Measurements from ENCODE around the gene COX5A. TPM values are rescaled to one million over a fixed set of nuclear protein-coding genes. Genes with fewer than 3 reads are reported as not detected.
"Not testable (repeated sequence)": the region's sequence is repeated elsewhere in the genome, so short reads cannot be mapped to it uniquely, and the experiment has no call there.

Gene COX5A
- total RNA-seq, 6 experiments from 2014 or later: 130 to 169 (median 141) TPM

DNA sequence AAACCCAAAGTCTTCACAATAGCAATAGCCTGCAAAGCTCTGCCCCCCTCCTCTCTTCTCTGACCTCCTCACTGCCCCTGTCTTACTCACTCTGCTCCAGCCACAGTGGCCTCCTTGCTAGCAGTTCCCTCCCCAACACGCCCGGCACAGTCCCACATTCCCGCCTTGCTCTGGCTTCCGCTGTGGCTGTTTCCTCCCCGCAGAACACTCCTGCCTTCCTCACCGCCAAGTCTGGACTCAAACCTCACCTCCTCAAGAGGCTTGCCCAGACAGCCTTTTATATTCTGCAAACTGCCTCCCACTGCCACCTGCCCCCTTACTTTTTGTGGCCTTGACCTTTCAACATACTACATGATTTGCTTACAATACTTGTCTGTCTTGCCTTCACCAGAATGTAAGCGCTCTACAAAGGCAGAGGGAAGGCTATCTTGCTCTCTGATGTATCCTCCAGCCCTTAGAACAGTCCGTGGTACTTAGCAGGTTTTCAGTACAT lies 48.4 kb downstream of the COX5A start:
- no peak for TF ChIP-seq POLR2A (IDR thresholded peaks at IDR 0.05)
- TF ChIP-seq, protein P1, sequence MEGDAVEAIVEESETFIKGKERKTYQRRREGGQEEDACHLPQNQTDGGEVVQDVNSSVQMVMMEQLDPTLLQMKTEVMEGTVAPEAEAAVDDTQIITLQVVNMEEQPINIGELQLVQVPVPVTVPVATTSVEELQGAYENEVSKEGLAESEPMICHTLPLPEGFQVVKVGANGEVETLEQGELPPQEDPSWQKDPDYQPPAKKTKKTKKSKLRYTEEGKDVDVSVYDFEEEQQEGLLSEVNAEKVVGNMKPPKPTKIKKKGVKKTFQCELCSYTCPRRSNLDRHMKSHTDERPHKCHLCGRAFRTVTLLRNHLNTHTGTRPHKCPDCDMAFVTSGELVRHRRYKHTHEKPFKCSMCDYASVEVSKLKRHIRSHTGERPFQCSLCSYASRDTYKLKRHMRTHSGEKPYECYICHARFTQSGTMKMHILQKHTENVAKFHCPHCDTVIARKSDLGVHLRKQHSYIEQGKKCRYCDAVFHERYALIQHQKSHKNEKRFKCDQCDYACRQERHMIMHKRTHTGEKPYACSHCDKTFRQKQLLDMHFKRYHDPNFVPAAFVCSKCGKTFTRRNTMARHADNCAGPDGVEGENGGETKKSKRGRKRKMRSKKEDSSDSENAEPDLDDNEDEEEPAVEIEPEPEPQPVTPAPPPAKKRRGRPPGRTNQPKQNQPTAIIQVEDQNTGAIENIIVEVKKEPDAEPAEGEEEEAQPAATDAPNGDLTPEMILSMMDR (IDR thresholded peaks at IDR 0.05): no peak
- peak in 1 of 3 donors; percentile 49 for DNase-seq
- Histone ChIP-seq H3K27me3 (no peaks in the 10 kb centered on the region), H3K9me3 (no peaks in the 10 kb centered on the region), H3K27ac (peak overlapping the region; percentile 50 to 90 (median 74)), H3K4me1 (peaks cover 0 to 29% (median 8%) of the 10 kb centered on the region in 4 donors), H3K36me3 (no peaks in the 10 kb centered on the region), H3K4me3 (peak overlapping the region; percentile 94 to 99 (median 97))
- ATAC-seq: peak in 3 of 4 donors; percentile 6 to 28 (median 16)
- intact Hi-C loops (cut with DNase I): no loop called here
- 42% methylated on average over 8 of the region's 8 CpGs for WGBS (ENCODE audit: insufficient coverage, low coverage, low lambda C conversion rate, missing lambda C conversion rate)

DNA sequence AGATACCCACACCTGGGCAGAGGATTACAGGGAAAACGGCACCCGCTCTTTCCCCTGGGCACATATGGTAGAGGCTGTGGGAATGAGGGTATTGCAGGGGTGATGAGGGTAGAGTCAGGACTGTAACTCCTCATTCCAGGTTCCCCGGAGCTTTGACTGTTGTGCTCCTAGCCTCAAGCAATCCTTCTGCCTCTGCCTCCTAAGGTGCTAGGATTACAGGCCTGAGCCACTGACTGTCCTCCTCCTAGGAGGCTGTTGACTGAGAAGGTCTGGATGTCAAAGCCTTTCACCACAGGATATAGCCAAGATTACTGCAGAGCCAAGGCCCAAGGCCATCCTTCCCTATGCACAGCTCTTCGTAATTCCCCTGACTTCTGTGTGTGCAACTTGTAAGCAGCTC lies 49.2 kb downstream of the COX5A start:
- Histone ChIP-seq H3K4me3 (no peak overlapping the region), H3K9me3 (no peaks in the 10 kb centered on the region), H3K4me1 (peaks cover 0 to 29% (median 8%) of the 10 kb centered on the region in 4 donors), H3K36me3 (no peaks in the 10 kb centered on the region), H3K27ac (no peak overlapping the region), H3K27me3 (no peaks in the 10 kb centered on the region)
- TF ChIP-seq, protein P1 (IDR thresholded peaks at IDR 0.05): no peak
- no peak for TF ChIP-seq POLR2A (IDR thresholded peaks at IDR 0.05)
- ATAC-seq (no peak), DNase-seq (no peak)
- 83% methylated on average over 1 of the region's 4 CpGs for WGBS (ENCODE audit: insufficient coverage, low coverage, low lambda C conversion rate, missing lambda C conversion rate)
- intact Hi-C loops (cut with DNase I): no loop called here

DNA sequence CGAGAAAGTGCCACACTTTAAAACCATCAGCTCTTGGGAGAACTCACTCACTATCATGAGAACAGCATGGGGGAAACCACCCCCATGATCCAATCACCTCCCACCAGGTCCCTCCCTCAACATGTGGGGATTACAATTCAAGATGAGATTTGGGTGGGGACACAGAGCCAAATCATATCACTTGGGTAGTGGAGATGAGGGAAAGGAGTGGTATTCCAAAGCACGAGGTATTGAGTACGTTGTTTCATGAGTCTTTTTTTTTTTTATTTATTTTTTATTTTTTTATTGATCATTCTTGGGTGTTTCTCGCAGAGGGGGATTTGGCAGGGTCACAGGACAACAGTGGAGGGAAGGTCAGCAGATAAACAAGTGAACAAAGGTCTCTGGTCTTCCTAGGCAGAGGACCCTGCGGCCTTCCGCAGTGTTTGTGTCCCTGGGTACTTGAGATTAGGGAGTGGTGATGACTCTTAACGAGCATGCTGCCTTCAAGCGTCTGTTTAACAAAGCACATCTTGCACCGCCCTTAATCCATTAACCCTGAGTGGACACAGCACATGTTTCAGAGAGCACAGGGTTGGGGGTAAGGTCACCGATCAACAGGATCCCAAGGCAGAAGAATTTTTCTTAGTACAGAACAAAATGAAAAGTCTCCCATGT lies 50.2 kb downstream of the COX5A start:
- DNase-seq; H3K27ac ChIP-seq; H3K36me3 ChIP-seq; ATAC-seq; H3K9me3 ChIP-seq; H3K27me3 ChIP-seq; H3K4me3 ChIP-seq; intact Hi-C loops (cut with DNase I): not testable (repeated sequence)
- peaks cover 0 to 23% (median 8%) of the 10 kb centered on the region in 4 donors for H3K4me1 ChIP-seq
- WGBS (ENCODE audit: insufficient coverage, low coverage, low lambda C conversion rate, missing lambda C conversion rate): 72% methylated on average over 4 of the region's 10 CpGs

DNA sequence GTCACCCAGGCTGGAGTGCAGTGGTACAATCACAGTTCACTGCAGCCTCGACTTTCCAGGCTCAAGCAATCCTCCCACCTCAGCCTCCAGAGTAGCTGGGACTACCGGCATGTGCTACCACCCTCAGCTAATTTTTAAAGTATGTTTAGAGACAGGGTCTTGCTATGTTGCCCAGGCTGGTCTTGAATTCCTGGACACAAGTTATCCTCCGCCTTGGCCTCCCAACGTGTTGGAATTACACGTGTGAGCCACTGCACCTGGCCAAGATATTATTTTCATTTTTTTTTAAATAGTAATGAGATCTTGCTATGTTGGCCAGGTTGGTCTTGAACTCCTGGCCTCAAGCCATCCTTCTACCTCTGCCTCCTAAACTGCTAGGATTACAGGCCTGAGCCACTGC lies 52.4 kb downstream of the COX5A start:
- H3K4me1 ChIP-seq: peaks cover 0 to under 1% (median under 1%) of the 10 kb centered on the region in 4 donors
- WGBS (ENCODE audit: insufficient coverage, low coverage, low lambda C conversion rate, missing lambda C conversion rate): 83% methylated on average over 5 of the region's 5 CpGs
- DNase-seq: no peak
- ATAC-seq: no peak
- TF ChIP-seq, protein P1 (IDR thresholded peaks at IDR 0.05): no peak
- no peak for TF ChIP-seq POLR2A (IDR thresholded peaks at IDR 0.05)
- no peaks in the 10 kb centered on the region for H3K9me3 ChIP-seq
- no peak overlapping the region for H3K27ac ChIP-seq
- no peaks in the 10 kb centered on the region for H3K27me3 ChIP-seq
- H3K36me3 ChIP-seq: no peaks in the 10 kb centered on the region
- no peak overlapping the region for H3K4me3 ChIP-seq
- intact Hi-C loops (cut with DNase I): no loop called here

DNA sequence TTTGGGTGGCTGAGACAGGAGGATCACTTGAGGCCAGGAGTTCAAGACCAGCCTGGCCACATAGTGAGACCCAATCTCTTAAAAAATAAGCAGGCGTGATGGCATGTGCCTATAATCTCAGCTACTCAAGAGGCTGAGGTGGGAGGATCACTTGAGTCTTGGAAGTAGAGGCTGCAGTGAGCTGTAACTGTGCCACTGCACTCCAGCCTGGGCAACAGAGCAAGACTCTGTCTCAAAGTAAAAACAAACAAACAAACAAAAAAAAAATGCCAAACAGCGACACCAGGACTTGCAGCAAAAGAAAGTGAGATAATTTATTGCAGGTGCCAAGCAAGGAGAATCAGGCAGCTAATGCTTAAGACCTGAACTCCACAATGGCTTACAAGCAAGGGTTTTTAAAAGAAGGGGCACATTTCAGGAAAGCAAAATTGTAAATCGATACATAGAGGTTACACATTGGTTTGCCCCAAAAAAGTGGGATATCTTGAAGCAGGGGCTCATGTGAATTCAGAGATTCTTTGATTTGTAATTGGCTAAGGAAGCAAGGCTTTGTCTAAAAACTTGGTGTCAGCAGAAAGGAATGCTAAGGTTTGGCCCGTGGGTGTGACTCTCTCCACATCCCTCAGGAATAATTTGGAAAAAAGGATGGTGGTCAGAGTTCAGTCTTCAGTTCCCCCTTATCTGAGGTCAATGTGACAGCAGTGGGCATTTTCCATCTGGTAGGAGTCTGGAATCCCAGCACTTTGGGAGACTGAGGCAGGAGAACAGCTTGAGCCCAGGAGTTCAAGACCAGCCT lies 53.2 kb downstream of the COX5A start:
- H3K4me3 ChIP-seq: no peak overlapping the region
- WGBS (ENCODE audit: insufficient coverage, low coverage, low lambda C conversion rate, missing lambda C conversion rate): 90% methylated on average over 2 of the region's 4 CpGs

More for the DNA sequence above, 53.2 kb downstream of the COX5A start:
- DNase-seq: no peak
- H3K27ac ChIP-seq: no peak overlapping the region
- no peak for TF ChIP-seq POLR2A (IDR thresholded peaks at IDR 0.05)
- TF ChIP-seq, protein P1 (IDR thresholded peaks at IDR 0.05): no peak
- ATAC-seq: no peak
- no peaks in the 10 kb centered on the region for H3K9me3 ChIP-seq
- H3K4me1 ChIP-seq: no peaks in the 10 kb centered on the region
- H3K27me3 ChIP-seq: no peaks in the 10 kb centered on the region
- H3K36me3 ChIP-seq: no peaks in the 10 kb centered on the region
- intact Hi-C loops (cut with DNase I): no loop called here

Data from right lobe of liver (tissue), 6 donors.